Calu3 (cell line): ENCODE results near the gene ARHGAP24. TPM values are rescaled to one million over a fixed set of nuclear protein-coding genes. Genes with fewer than 3 reads are reported as not detected.

Experiments used
- BruUV-seq: library from RNA; stranded (reverse); fragments of 400-500 nt; replicated peaks from 2 replicates; lab custom pipeline; 2021; lab: Mats Ljungman, UMichigan
- CTCF ChIA-PET: fragments of 300-600 bp; sonication (Branson Sonifier 250); formaldehyde crosslinking; loops from one replicate; lab custom pipeline; 2022; ENCODE audit warnings: antibody characterized with exemption; lab: Charles Lee
- DNase-seq: peaks from one replicate; pipeline ENCODE4 v3.0.0; 2022
- H3K27ac Mint-ChIP-seq: one replicate; pipeline ENCODE4 v1.8.0; 2022; ENCODE audit warnings: mixed read lengths; ENCODE audit not compliant: unreplicated experiment
- H3K27me3 Mint-ChIP-seq: one replicate; pipeline ENCODE4 v1.8.0; 2022; ENCODE audit warnings: mixed read lengths; ENCODE audit not compliant: unreplicated experiment
- H3K36me3 Mint-ChIP-seq: one replicate; pipeline ENCODE4 v1.8.0; 2022; ENCODE audit warnings: mild to moderate bottlenecking, moderate library complexity, mixed read lengths; ENCODE audit not compliant: insufficient read depth, unreplicated experiment
- H3K4me1 Mint-ChIP-seq: one replicate; pipeline ENCODE4 v1.8.0; 2022; ENCODE audit warnings: mild to moderate bottlenecking, low read depth, mixed read lengths; ENCODE audit not compliant: unreplicated experiment
- H3K4me3 Mint-ChIP-seq: one replicate; pipeline ENCODE4 v1.8.0; 2022; ENCODE audit warnings: mild to moderate bottlenecking, low read depth, moderate library complexity, mixed read lengths; ENCODE audit not compliant: unreplicated experiment
- H3K9me3 Mint-ChIP-seq: one replicate; pipeline ENCODE4 v1.8.0; 2022; ENCODE audit warnings: low read depth, mixed read lengths; ENCODE audit not compliant: unreplicated experiment
- CTCF ChIP-seq: fragments of 200-600 bp; IDR thresholded peaks from one replicate; pipeline ENCODE4 v1.8.0; 2022; ENCODE audit warnings: antibody characterized with exemption; ENCODE audit not compliant: unreplicated experiment
- intact Hi-C: fragments of 100-400 bp; cut with micrococcal nuclease; formaldehyde crosslinking; loops from one replicate; pipeline ENCODE4 v1.10.0; 2022; ENCODE audit not compliant: unreplicated experiment
- total RNA-seq: library from RNA; stranded (reverse); gene quantifications from 2 replicates; pipeline ENCODE4 v1.2.3, GENCODE V29; 2022

The ARHGAP24 gene
- total RNA-seq, 1 experiment from 2014 or later: 10.2 TPM

GRCh38 chr4:85919200-85919887 lies 444.4 kb downstream of the ARHGAP24 start:
- CTCF ChIA-PET: no interaction called here
- BruUV-seq: no TSS peak
- Mint-ChIP-seq H3K36me3 (no peaks in the 10 kb centered on the region), H3K9me3 (no peaks in the 10 kb centered on the region), H3K4me3 (no peak overlapping the region), H3K27ac (no peak overlapping the region), H3K4me1 (no peaks in the 10 kb centered on the region), H3K27me3 (no peaks in the 10 kb centered on the region)
- intact Hi-C loops: no loop called here
- DNase-seq: no peak
- TF ChIP-seq CTCF: no peak

- TF ChIP-seq CTCF: no peak
- Mint-ChIP-seq H3K4me3 (no peak overlapping the region), H3K36me3 (peaks cover 5% of the 10 kb centered on the region), H3K4me1 (peaks cover 12% of the 10 kb centered on the region), H3K27ac (no peak overlapping the region), H3K27me3 (no peaks in the 10 kb centered on the region), H3K9me3 (no peaks in the 10 kb centered on the region)
- intact Hi-C loops: loop anchor here (5.0 kb wide), 1 partner anchor 53 kb away; no protein-coding TSS in a partner anchor
- CTCF ChIA-PET: no interaction called here
- BruUV-seq: no TSS peak
- DNase-seq: no peak
Measured at GRCh38 chr4:85925071-85925470, 450.1 kb downstream of the ARHGAP24 start.

GRCh38 chr4:85928775-85929591 lies 454.0 kb downstream of the ARHGAP24 start:
- BruUV-seq: no TSS peak
- peaks cover 5% of the 10 kb centered on the region for H3K36me3 Mint-ChIP-seq
- H3K4me3 Mint-ChIP-seq: peak overlapping the region; percentile 70
- peaks cover 31% of the 10 kb centered on the region for H3K4me1 Mint-ChIP-seq
- H3K27me3 Mint-ChIP-seq: no peaks in the 10 kb centered on the region
- no peak for TF ChIP-seq CTCF
- peak; percentile 51 for DNase-seq
- CTCF ChIA-PET: interaction anchor here (1.1 kb wide), 1 partner anchor 40 kb away, joined by 3 read pairs; no protein-coding TSS in a partner anchor
- no peaks in the 10 kb centered on the region for H3K9me3 Mint-ChIP-seq
- H3K27ac Mint-ChIP-seq: peak overlapping the region; percentile 81
- intact Hi-C loops: loop anchor here (1.0 to 5.0 kb wide), 2 partner anchors 57 to 103 kb away; no protein-coding TSS in a partner anchor

GRCh38 chr4:85929961-85930665 lies 455.2 kb downstream of the ARHGAP24 start:
- DNase-seq: peak; percentile 35
- no TSS peak for BruUV-seq
- intact Hi-C loops: loop anchor here (1.0 to 5.0 kb wide), 2 partner anchors 58 to 104 kb away; no protein-coding TSS in a partner anchor
- H3K4me3 Mint-ChIP-seq: peak overlapping the region; percentile 70
- H3K36me3 Mint-ChIP-seq: peaks cover 5% of the 10 kb centered on the region
- no peaks in the 10 kb centered on the region for H3K27me3 Mint-ChIP-seq
- CTCF ChIA-PET: interaction anchor here (0.7 to 1.1 kb wide), 2 partner anchors 39 to 328 kb away, joined by 3 to 6 read pairs; no protein-coding TSS in a partner anchor
- H3K4me1 Mint-ChIP-seq: peaks cover 38% of the 10 kb centered on the region
- peak overlapping the region; percentile 81 for H3K27ac Mint-ChIP-seq
- no peaks in the 10 kb centered on the region for H3K9me3 Mint-ChIP-seq
- no peak for TF ChIP-seq CTCF
